AG04449 (cell line): Measurements from ENCODE around the gene HADHA.

Source experiments
- CTCF ChIA-PET: fragments of 350-600 bp; formaldehyde crosslinking; extraction: SDS; loops from one replicate; lab custom pipeline; 2021; ENCODE audit warnings: antibody characterized with exemption; lab: Yijun Ruan, JAX
- POLR2A ChIA-PET: fragments of 400-600, 350-600 bp; formaldehyde crosslinking; extraction: SDS; loops from one replicate; lab custom pipeline; 2020; ENCODE audit warnings: antibody characterized with exemption, inconsistent platforms; lab: Yijun Ruan, JAX
- DNase-seq: peaks from one replicate; pipeline ENCODE4 v3.0.0-alpha.2; 2010; ENCODE audit warnings: low read depth, low spot score
- H3K4me3 ChIP-seq: 2 replicates; pipeline ENCODE4 v1.5.1; 2011; ENCODE audit warnings: low read depth, mild to moderate bottlenecking, control low read depth, low read length
- CTCF ChIP-seq: IDR thresholded peaks from one replicate; pipeline ENCODE4 v1.5.1; 2011; ENCODE audit warnings: mild to moderate bottlenecking, moderate library complexity, low read length, control low read depth, inconsistent platforms; ENCODE audit not compliant: insufficient read depth; ENCODE audit errors: missing control alignments

The HADHA gene

GRCh38 chr2:26177122-26177521, 67.3 kb downstream of the HADHA start:
- H3K4me3 ChIP-seq: no peak overlapping the region
- DNase-seq: no peak
- TF ChIP-seq CTCF: no peak
- POLR2A ChIA-PET: no interaction called here
- CTCF ChIA-PET: no interaction called here

GRCh38 chr2:26176279-26176615, 68.2 kb downstream of the HADHA start:
- DNase-seq: no peak
- no peak overlapping the region for H3K4me3 ChIP-seq
- no peak for TF ChIP-seq CTCF
- POLR2A ChIA-PET: interaction anchor here (1.2 kb wide), 1 partner anchor 9 kb away, joined by 4 read pairs; no protein-coding TSS in a partner anchor
- CTCF ChIA-PET: interaction anchor here (1.0 to 2.2 kb wide), 3 partner anchors 8 to 185 kb away, joined by 4 to 26 read pairs (median 6); no protein-coding TSS in a partner anchor

GRCh38 chr2:26175466-26176278, 68.8 kb downstream of the HADHA start:
- H3K4me3 ChIP-seq: no peak overlapping the region
- TF ChIP-seq CTCF: no peak
- POLR2A ChIA-PET: interaction anchor here (1.2 kb wide), 1 partner anchor 10 kb away, joined by 4 read pairs; no protein-coding TSS in a partner anchor
- no peak for DNase-seq
- CTCF ChIA-PET: interaction anchor here (1.0 to 2.2 kb wide), 4 partner anchors 9 to 286 kb away, joined by 3 to 26 read pairs (median 5); no protein-coding TSS in a partner anchor

GRCh38 chr2:26174691-26175465, 69.6 kb downstream of the HADHA start:
- TF ChIP-seq CTCF: no peak
- no peak overlapping the region for H3K4me3 ChIP-seq
- no peak for DNase-seq
- CTCF ChIA-PET: interaction anchor here (0.7 to 2.2 kb wide), 4 partner anchors 10 to 287 kb away, joined by 3 to 26 read pairs (median 4); no protein-coding TSS in a partner anchor
- POLR2A ChIA-PET: no interaction called here

GRCh38 chr2:26173776-26174482, 70.5 kb downstream of the HADHA start:
- no peak for DNase-seq
- no peak overlapping the region for H3K4me3 ChIP-seq
- no peak for TF ChIP-seq CTCF
- POLR2A ChIA-PET: no interaction called here
- CTCF ChIA-PET: interaction anchor here (0.7 to 2.2 kb wide), 2 partner anchors 11 to 203 kb away, joined by 3 to 26 read pairs; no protein-coding TSS in a partner anchor
